Gastroesophageal sphincter (tissue), 4 donors: ENCODE data around the gene DLX4. TPM values are rescaled to one million over a fixed set of nuclear protein-coding genes. Genes with fewer than 3 reads are reported as not detected.

Experiments used
- ATAC-seq: fragments of 150-250 bp; one replicate; pipeline ENCODE4 v1.9.1; 2016; ENCODE audit warnings: mild to moderate bottlenecking, moderate library complexity
- H3K27ac ChIP-seq, 4 donors: fragments of 200-600 bp; sonication (generic) in 3 of 4; 1 replicate in 3 of 4; 2 replicates in 1 of 4; pipeline ENCODE4 v1.5.1; 2016 to 2019
- H3K27me3 ChIP-seq: fragments of 200-600 bp; sonication (generic); one replicate; pipeline ENCODE4 v1.5.1; 2019
- H3K36me3 ChIP-seq, 2 donors: fragments of 200-600 bp; sonication (generic); one replicate each; pipeline ENCODE4 v1.5.1; 2019; ENCODE audit warnings: control low read depth in 1 of 2
- H3K4me1 ChIP-seq, 3 donors: fragments of 200-600 bp; sonication (generic); 1 replicate in 2 of 3; 2 replicates in 1 of 3; pipeline ENCODE4 v1.5.1; 2016 to 2019; ENCODE audit warnings: control low read depth in 2 of 3
- H3K4me3 ChIP-seq, 2 donors: fragments of 200-600 bp; sonication (generic); one replicate each; pipeline ENCODE4 v1.5.1; 2019; ENCODE audit warnings: mild to moderate bottlenecking in 1 of 2, moderate library complexity in 1 of 2
- H3K9me3 ChIP-seq, 3 donors: fragments of 200-600 bp; sonication (generic); one replicate each; pipeline ENCODE4 v1.5.1; 2017 to 2019; ENCODE audit warnings: control low read depth in 2 of 3
- EP300 ChIP-seq: sonication (generic); formaldehyde crosslinking; IDR thresholded peaks from one replicate; pipeline ENCODE4 v1.6.1; 2017; ENCODE audit warnings: antibody characterized with exemption, mild to moderate bottlenecking
- POLR2A ChIP-seq, 2 donors: fragments of 450-650 bp; IDR thresholded peaks; one replicate each; pipeline ENCODE4 v1.6.1; 2017; ENCODE audit warnings: antibody characterized with exemption in 2 of 2, mild to moderate bottlenecking in 2 of 2, moderate library complexity in 1 of 2
- POLR2AphosphoS5 ChIP-seq: sonication (generic); formaldehyde crosslinking; IDR thresholded peaks from one replicate; pipeline ENCODE4 v1.6.1; 2017; ENCODE audit warnings: antibody characterized with exemption
- WGBS, 2 donors: methylation state at CpG; one replicate each; pipeline ENCODE4 v1.1.5; 2018; ENCODE audit warnings: low coverage in 1 of 2; 5-methylcytosine and 5-hydroxymethylcytosine counted together
- total RNA-seq, 4 donors: library from RNA; depleted of rRNA; stranded (reverse); fragments of >200 nt; gene quantifications; one replicate each; pipeline ENCODE4 v1.1.0, GENCODE V29; 2016
- TF ChIP-seq, protein P1 (sequence below), 4 experiments: fragments of 200-600 bp in 2 of 4; fragments of 450-650 bp in 2 of 4; sonication (generic) in 1 of 4; IDR thresholded peaks; one replicate each; pipeline ENCODE4 v1.5.1; 2017 to 2019; ENCODE audit warnings: antibody characterized with exemption in 4 of 4, mild to moderate bottlenecking in 2 of 4, moderate library complexity in 2 of 4

The DLX4 gene
- total RNA-seq, 4 donors from 2014 or later: 0.35 TPM; not detected in 3

DNA sequence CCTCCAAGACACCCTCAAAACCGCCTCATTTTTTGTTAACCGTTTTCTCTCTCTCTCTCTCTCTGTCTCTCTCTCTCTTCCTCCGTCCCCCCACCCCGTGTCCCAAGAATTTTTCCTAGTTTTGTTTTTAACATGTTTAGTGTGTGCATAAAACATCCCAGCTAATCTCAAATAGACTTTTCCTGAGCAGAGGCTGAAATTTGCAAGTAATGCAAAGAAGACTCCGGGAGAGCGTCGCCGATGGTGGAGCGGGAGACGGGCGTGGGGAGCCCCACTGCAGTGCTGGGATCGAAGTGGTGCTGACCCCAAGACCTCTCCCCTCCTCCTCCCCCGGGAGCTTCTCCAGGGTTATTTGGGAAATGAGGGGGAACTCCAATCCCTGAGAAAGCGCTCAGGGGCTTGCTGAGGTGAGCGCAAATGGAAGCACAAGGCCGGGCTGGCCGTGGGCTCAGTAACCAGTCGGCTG, 4.7 kb upstream of the DLX4 start:
- Histone ChIP-seq H3K27ac (no peak overlapping the region), H3K9me3 (no peaks in the 10 kb centered on the region), H3K4me1 (peaks cover 0 to 35% (median 18%) of the 10 kb centered on the region in 3 donors), H3K4me3 (no peak overlapping the region), H3K27me3 (peaks cover 91% of the 10 kb centered on the region), H3K36me3 (no peaks in the 10 kb centered on the region)
- WGBS, 2 donors: 0 to 2% methylated on average over 4 of the region's 18 CpGs
- no peak for ATAC-seq
- no peak for TF ChIP-seq POLR2A (IDR thresholded peaks at IDR 0.05)
- TF ChIP-seq EP300: no peak
- TF ChIP-seq, protein P1, sequence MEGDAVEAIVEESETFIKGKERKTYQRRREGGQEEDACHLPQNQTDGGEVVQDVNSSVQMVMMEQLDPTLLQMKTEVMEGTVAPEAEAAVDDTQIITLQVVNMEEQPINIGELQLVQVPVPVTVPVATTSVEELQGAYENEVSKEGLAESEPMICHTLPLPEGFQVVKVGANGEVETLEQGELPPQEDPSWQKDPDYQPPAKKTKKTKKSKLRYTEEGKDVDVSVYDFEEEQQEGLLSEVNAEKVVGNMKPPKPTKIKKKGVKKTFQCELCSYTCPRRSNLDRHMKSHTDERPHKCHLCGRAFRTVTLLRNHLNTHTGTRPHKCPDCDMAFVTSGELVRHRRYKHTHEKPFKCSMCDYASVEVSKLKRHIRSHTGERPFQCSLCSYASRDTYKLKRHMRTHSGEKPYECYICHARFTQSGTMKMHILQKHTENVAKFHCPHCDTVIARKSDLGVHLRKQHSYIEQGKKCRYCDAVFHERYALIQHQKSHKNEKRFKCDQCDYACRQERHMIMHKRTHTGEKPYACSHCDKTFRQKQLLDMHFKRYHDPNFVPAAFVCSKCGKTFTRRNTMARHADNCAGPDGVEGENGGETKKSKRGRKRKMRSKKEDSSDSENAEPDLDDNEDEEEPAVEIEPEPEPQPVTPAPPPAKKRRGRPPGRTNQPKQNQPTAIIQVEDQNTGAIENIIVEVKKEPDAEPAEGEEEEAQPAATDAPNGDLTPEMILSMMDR (IDR thresholded peaks at IDR 0.05): no peak
- TF ChIP-seq POLR2AphosphoS5: no peak

DNA sequence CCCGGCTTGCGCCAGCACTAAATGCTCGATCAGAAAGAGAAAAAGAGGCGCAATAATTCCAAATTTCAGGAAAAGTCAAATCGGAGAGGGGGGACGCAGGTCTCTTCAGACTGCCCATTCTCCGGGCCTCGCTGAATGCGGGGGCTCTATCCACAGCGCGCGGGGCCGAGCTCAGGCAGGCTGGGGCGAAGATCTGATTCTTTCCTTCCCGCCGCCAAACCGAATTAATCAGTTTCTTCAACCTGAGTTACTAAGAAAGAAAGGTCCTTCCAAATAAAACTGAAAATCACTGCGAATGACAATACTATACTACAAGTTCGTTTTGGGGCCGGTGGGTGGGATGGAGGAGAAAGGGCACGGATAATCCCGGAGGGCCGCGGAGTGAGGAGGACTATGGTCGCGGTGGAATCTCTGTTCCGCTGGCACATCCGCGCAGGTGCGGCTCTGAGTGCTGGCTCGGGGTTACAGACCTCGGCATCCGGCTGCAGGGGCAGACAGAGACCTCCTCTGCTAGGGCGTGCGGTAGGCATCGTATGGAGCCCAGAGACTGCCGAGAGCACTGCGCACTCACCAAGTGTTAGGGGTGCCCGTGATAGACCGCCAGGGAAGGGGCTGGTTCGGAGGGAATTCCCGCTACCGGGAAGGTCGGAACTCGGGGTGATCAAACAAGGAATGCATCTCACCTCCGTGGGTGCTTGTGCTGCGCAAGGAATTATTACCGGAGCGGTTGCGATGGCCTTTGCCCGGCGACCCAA, 4.0 kb upstream of the DLX4 start:
- ATAC-seq: no peak
- Histone ChIP-seq H3K36me3 (no peaks in the 10 kb centered on the region), H3K27me3 (peaks cover 92% of the 10 kb centered on the region), H3K4me1 (peaks cover 0 to 41% (median 23%) of the 10 kb centered on the region in 3 donors), H3K4me3 (no peak overlapping the region), H3K9me3 (no peaks in the 10 kb centered on the region), H3K27ac (no peak overlapping the region)
- TF ChIP-seq EP300 (no peak), POLR2A (IDR thresholded peaks at IDR 0.05) (no peak), POLR2AphosphoS5 (no peak)
- TF ChIP-seq, protein P1 (IDR thresholded peaks at IDR 0.05): no peak
- 0 to 10% methylated on average over 2 to 26 of the region's 52 CpGs for WGBS, 2 donors

DNA sequence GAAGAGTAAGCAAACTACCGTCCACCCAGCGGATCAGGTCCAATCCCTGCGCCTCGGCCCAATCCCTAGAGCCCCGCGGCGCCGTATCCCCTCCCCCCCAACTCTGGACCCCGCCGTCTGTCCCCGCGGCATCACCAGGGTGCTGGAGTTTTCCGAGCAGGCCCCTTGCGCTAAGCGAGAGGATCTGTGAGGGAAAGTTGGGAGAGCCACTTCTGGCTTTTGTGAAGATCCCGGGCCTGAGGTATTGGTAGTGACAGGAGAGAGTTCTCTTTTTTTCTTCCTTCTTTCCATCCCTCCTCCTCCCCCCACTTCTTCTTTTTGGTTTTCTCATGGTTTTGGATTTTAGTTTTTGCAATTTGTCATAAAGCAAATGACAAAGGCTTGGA, 3.5 kb upstream of the DLX4 start:
- 0 to 8% methylated on average over 2 of the region's 16 CpGs for WGBS, 2 donors
- Histone ChIP-seq H3K36me3 (no peaks in the 10 kb centered on the region), H3K27ac (no peak overlapping the region), H3K27me3 (peaks cover 98% of the 10 kb centered on the region), H3K4me1 (peaks cover 0 to 44% (median 23%) of the 10 kb centered on the region in 3 donors), H3K9me3 (no peaks in the 10 kb centered on the region), H3K4me3 (no peak overlapping the region)
- TF ChIP-seq POLR2A (IDR thresholded peaks at IDR 0.05) (no peak), POLR2AphosphoS5 (no peak), EP300 (no peak)
- TF ChIP-seq, protein P1 (IDR thresholded peaks at IDR 0.05): no peak
- ATAC-seq: no peak

DNA sequence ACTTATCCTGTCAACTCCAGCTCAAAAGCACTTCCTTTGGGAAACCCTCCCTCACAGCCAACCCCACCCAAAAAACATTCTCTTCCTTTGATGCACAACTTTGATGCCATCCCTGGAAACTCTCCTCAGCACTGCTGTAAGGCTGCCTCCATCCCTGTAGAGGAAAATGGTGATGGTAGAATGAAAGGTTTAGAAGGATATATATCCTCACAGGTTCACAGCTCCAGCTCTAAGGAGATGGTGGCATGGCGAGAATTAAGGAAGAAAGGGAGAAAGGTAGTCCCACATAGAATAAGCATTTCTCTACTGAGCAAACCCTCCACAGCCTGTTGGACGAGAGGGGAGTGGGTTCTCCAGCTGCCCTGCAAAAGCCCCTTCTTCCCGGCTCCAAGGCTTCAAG, 2.2 kb upstream of the DLX4 start:
- no peaks in the 10 kb centered on the region for H3K36me3 ChIP-seq
- peaks cover 0 to 49% (median 23%) of the 10 kb centered on the region in 3 donors for H3K4me1 ChIP-seq
- TF ChIP-seq EP300: no peak
- no peak for TF ChIP-seq POLR2AphosphoS5
- no peak for TF ChIP-seq POLR2A (IDR thresholded peaks at IDR 0.05)
- TF ChIP-seq, protein P1 (IDR thresholded peaks at IDR 0.05): no peak
- no peak overlapping the region for H3K27ac ChIP-seq
- no peak overlapping the region for H3K4me3 ChIP-seq
- no peak for ATAC-seq
- WGBS, 2 donors: 17 to 30% methylated on average over 2 to 3 of the region's 3 CpGs
- peaks cover 100% of the 10 kb centered on the region for H3K27me3 ChIP-seq
- no peaks in the 10 kb centered on the region for H3K9me3 ChIP-seq

DNA sequence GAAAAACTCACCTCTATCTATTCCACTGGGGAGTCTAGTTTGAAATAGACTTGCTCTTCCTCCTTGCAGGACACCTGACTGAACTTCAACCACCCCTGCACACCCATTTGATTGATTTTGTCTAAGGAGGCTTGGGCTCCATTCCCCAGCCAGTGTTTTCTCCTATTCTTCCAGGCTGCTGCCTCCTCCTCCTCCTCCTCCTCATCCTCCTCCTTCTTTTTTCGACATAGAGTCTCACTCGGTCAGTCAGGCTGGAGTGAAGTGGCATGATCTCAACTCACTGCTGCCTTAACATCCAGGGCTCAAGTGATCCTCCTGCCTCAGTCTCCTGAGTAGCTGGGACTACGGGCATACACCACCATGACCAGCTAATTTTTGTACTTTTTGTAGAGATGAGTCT, 1.8 kb upstream of the DLX4 start:
- ATAC-seq: no peak
- TF ChIP-seq EP300 (no peak), POLR2AphosphoS5 (no peak), POLR2A (IDR thresholded peaks at IDR 0.05) (no peak)
- TF ChIP-seq, protein P1 (IDR thresholded peaks at IDR 0.05): no peak
- Histone ChIP-seq H3K4me3 (no peak overlapping the region), H3K27me3 (peaks cover 100% of the 10 kb centered on the region), H3K27ac (no peak overlapping the region), H3K4me1 (peaks cover 0 to 54% (median 27%) of the 10 kb centered on the region in 3 donors), H3K9me3 (no peaks in the 10 kb centered on the region), H3K36me3 (no peaks in the 10 kb centered on the region)
- 21 to 34% methylated on average over 3 of the region's 3 CpGs for WGBS, 2 donors
